Measurements from ENCODE around the gene S100B.

The S100B gene

GRCh38 chr21:46562964-46563607 is 41.8 kb downstream of the S100B start:
- DNase-seq (ENCODE audit: low read depth): no peak
- no peak overlapping the region for H3K4me3 ChIP-seq (ENCODE audit: low read depth, low read length)
- TF ChIP-seq, protein P1, sequence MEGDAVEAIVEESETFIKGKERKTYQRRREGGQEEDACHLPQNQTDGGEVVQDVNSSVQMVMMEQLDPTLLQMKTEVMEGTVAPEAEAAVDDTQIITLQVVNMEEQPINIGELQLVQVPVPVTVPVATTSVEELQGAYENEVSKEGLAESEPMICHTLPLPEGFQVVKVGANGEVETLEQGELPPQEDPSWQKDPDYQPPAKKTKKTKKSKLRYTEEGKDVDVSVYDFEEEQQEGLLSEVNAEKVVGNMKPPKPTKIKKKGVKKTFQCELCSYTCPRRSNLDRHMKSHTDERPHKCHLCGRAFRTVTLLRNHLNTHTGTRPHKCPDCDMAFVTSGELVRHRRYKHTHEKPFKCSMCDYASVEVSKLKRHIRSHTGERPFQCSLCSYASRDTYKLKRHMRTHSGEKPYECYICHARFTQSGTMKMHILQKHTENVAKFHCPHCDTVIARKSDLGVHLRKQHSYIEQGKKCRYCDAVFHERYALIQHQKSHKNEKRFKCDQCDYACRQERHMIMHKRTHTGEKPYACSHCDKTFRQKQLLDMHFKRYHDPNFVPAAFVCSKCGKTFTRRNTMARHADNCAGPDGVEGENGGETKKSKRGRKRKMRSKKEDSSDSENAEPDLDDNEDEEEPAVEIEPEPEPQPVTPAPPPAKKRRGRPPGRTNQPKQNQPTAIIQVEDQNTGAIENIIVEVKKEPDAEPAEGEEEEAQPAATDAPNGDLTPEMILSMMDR (IDR thresholded peaks at IDR 0.05; ENCODE audit: insufficient read depth, low read depth, low read length, missing control alignments): no peak

DNA sequence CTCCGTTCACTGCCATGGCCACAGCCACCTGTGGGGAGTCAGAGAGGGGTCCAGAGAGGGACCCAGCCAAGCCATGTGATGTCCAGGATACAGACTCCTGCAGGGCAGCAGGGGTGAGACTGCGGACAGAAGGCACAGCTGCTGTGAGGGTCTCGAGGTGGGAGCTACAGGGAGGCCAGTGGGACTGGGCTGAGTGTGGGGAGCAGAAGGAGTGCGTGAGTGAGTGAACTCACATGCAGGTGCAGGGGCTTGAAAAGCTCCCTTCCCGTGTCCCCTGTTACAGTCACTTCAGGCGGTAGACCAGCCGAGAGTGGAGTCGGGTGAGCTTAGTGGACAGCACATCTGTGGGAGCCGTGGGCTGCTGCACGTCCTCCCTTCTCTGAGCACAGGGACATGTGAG is 42.4 kb downstream of the S100B start:
- H3K4me3 ChIP-seq (ENCODE audit: low read depth, low read length): no peak overlapping the region
- TF ChIP-seq, protein P1 (IDR thresholded peaks at IDR 0.05; ENCODE audit: insufficient read depth, low read depth, low read length, missing control alignments): no peak
- no peak for DNase-seq (ENCODE audit: low read depth)

DNA sequence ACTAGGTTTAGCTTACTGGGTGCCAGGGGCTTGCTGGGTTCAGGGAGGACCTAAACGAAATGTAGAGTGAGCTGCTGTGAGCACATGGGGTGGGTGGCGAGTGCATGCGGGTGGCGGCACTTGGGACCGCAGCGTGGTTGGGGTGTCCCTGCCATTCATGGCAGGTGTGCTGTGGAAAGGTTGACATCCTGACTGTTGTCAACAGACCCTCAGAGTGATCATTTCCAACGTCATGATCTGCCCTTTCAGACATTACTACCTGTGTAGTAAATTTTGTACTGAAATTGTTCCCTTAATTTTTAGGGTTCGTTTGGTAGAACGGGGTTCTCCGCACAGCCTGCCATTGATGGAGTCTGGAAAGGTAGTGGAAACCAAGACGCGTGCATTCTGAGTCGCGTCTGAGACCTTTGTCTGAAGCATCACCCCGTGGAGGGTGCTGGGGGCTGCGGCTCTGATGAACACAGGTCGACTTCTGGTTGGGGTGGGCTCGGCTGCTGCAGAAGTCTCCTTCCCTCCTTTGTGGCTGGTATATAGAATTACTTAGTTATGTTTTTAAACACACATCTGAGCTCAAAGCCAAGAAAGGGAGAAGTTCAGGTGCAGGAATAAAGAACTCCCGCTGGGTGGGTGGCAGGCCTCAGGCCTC is 43.3 kb downstream of the S100B start:
- DNase-seq (ENCODE audit: low read depth): no peak
- no peak overlapping the region for H3K4me3 ChIP-seq (ENCODE audit: low read depth, low read length)
- TF ChIP-seq, protein P1 (IDR thresholded peaks at IDR 0.05; ENCODE audit: insufficient read depth, low read depth, low read length, missing control alignments): no peak

- no peak overlapping the region for H3K4me3 ChIP-seq (ENCODE audit: low read depth, low read length)
- TF ChIP-seq, protein P1 (IDR thresholded peaks at IDR 0.05; ENCODE audit: insufficient read depth, low read depth, low read length, missing control alignments): no peak
- no peak for DNase-seq (ENCODE audit: low read depth)
Observed at GRCh38 chr21:46560568-46561444, 44.1 kb downstream of the S100B start.

GRCh38 chr21:46559291-46559983 is 45.4 kb downstream of the S100B start:
- H3K4me3 ChIP-seq (ENCODE audit: low read depth, low read length): peak overlapping the region; percentile 27
- DNase-seq (ENCODE audit: low read depth): peak; percentile 55
- TF ChIP-seq, protein P1 (IDR thresholded peaks at IDR 0.05; ENCODE audit: insufficient read depth, low read depth, low read length, missing control alignments): no peak

- H3K4me3 ChIP-seq (ENCODE audit: low read depth, low read length): no peak overlapping the region
- no peak for DNase-seq (ENCODE audit: low read depth)
- TF ChIP-seq, protein P1 (IDR thresholded peaks at IDR 0.05; ENCODE audit: insufficient read depth, low read depth, low read length, missing control alignments): no peak
Observed at GRCh38 chr21:46557919-46558392, 46.9 kb downstream of the S100B start.

All from GM12865 (cell line).